Measurements from ENCODE around the gene SELENOM.
"Not testable (repeated sequence)": the region's sequence is repeated elsewhere in the genome, so short reads cannot be mapped to it uniquely, and the experiment has no call there.

Gene SELENOM

DNA sequence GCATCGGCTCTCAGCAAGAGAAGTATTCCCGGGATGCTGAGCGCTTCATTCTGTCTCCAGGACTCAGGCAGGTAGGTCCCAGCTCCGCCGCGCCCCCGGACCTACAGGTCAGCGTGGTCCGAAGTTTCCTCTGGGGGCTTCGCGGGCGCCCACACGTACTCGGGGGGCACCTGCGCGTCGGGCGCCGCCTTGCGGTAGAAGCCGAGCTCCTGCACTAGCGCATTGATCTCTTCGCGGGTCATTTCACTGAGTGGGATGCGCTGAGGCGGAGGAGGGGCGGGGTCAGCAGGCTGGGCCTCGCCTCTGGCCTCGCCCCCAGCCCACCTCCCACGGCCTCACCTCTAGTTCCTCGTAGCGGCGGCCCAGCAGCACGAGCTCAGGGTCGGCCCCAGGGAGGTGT lies 2.5 kb downstream of the SELENOM start:
- no peak for DNase-seq

DNA sequence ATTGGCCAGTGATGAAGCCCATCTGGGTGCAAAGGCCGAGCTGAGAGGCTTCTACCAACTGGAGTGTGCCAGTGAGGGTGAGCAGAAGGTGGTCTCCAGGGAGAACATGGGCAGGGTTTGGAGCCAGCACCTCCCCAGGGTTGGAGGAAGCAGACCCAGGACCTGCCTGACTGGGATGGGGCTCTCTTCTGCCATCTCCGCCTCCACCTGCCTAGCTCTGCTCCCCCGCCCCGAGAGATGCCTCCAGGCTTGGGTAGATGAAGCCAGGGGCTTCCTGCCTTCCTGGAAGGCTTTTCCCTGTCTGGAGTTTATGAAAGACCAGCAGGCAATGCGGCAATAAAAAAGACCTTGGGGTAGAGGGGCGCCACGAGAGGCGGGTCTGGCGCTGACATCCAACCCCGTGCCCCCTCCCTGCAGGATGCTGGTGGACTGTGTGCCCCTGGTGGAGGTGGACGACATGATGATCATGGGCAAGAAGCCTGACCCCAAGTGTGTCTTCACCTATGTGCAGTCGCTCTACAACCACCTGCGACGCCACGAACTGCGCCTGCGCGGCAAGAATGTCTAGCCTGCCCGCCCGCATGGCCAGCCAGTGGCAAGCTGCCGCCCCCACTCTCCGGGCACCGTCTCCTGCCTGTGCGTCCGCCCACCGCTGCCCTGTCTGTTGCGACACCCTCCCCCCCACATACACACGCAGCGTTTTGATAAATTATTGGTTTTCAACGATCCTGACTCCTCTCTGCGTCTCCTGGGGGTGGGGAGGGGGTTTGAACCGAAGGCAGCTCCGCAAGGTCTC lies 3.3 kb downstream of the SELENOM start:
- no peak for DNase-seq

DNA sequence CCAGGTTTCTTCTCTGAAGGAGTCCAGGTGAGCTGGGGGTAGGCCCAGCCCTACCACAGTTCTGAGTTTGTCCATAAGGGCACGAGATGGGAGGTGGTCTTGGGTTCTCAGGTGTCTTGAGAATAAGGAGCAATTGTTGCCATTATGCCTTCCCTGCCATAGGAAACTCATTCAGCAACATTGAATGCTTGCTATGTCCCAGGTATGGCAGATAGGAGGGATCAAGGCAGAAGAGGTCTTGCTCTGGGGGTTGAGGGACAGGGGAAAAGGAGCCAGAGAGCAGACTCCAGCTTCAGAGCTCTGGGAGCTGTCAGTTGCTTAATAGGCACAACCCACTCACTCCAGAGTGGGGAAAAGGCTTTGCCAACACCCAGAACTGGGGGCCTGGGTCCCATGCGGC lies 4.3 kb downstream of the SELENOM start:
- DNase-seq: no peak

DNA sequence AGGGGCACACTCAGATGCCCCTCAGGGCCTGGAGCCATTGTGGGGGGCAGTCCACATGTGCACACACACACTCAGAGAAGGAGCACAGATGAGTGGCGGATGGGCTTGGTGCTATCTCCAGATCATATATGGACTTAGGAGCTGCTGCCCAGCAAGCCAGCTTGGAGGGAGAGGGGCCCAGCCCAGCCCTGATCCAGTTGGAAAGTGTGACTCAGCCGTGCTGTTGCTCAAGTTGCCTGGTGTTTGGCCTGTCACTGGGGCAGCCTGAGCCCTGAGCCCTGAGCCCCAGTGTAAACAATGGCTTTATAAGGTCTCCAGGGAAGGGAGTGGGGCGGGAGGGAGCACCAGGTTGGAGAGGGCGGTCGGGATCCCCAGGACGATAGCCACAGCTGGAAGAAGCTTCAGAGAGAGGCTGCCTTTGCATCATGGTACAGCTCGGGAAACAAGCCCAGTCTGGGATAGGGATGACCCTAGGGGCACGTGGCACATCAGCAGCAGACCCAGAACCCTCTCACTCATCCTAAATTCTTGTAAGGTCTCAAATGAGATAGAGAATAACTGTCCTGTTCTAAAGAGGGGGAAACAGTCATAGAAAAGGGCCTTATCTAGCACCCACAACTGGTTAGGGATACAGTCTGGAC lies 4.8 kb downstream of the SELENOM start:
- no peak for DNase-seq

DNA sequence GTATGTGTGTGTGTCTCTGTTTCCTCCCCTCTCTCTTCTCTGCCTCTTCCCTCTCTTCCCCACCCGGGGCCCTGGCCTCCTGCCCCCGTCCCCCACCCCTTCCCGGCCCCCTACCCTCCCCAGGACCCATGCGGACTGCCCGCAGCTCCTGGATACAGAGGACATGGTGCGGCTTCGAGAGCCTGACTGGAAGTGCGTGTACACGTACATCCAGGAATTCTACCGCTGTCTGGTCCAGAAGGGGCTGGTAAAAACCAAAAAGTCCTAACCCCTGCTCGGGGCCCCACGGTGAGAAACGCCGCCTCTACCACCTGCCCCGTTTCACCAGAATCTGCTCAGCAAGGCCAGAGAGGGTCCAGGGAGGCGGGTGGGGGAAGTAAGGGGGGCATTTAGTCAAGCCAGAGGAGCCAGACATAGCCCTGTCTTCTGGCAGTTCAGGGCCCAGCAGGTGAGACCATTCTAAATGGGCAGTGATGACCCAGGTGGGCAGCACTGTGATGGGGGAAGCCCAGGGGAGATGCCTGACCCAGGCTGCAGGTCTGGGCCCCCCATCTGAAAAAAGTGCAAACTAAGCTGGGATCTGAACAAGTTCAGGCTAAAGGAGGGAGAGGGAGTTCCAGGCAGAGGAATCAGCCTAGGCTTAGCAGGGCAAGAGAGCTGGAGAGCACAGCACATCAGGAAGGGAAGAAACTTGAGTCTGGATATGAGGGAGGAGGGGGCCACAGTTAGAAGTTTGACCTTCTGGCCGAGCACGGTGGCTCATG lies 6.4 kb downstream of the SELENOM start:
- DNase-seq: no peak

DNA sequence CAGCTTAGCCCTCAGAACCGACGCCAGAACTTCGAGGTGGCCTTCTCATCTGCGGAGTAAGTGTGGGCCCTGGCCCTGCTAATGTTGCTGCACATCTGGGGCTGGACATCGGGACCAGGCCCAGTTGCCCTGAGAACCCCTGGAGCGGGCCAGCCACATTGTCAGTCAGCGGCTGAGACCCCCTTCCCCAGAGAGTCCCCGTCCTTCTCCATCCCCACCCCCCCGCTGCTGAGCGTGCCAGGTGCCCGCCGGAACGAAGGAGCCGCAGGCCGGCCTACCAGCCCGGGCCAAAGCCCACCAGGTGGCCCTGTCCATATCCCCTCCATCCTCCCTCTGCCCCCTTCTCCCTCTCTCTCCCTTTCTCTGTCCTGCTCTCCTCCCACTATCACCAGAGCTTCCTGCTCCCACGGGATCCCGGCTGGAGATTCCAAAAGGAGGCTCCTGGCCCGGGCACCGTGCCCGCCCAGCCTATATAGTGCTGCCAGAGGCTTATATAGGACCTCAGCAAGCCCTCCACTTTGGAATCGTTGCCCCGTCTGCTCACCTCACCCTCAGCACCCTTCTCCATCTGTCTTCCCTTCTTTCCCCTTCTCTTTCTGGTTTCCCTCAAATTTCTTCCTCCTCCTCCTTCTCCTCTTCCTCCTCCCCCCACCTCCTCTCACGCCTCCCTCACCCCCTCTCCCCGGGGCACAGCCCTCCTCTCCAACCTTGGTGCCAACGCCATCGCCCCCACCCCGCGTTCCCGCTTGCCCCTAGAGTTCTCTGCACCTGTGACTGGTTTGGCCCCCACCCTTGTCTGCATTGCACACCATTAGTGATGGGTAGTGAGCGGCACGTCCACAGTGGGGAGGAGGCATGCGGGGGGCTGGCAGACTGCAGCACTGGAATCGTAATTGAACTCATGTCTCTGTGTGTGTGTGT lies 7.3 kb downstream of the SELENOM start:
- no peak for DNase-seq

DNA sequence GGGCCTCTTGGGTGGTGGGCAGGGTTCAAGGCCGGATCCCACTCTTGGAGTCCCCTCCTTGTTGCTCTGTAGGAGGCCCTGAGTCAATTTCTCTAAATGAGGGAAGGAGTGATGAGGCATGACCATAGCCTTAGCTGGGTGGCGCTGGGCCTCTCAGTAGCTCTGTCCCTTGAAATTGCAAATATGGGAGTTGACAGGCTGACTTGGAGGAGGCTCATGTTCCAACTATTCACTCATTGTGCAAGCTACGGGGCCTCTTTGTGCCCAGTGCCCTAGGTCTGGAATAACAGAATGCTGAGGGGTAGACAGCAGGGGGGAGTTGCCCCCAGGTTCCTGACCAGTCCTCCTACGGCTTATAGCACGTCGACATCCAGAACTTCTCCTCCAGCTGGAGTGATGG lies 8.0 kb downstream of the SELENOM start:
- no peak for DNase-seq

DNA sequence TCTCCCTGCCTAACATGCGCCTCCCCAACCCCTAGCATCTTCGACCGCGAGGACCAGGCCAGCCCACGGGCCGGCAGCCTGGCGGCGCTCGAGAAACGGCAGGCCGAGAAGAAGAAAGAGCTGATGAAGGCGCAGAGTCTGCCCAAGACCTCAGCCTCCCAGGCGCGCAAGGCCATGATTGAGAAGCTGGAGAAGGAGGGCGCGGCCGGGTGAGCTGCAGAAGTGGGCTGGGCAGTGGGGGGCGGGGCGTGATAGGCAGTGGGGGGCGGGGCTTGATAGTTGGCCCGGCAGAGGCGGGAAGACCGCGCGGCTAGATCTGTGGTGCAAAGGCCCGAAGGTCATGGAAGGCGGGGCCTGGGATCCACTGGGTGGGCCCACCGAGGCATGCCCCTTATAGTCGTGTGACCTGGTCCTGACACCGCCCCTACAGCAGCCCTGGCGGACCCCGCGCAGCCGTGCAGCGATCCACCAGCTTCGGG lies 8.7 kb downstream of the SELENOM start:
- no peak for DNase-seq

DNA sequence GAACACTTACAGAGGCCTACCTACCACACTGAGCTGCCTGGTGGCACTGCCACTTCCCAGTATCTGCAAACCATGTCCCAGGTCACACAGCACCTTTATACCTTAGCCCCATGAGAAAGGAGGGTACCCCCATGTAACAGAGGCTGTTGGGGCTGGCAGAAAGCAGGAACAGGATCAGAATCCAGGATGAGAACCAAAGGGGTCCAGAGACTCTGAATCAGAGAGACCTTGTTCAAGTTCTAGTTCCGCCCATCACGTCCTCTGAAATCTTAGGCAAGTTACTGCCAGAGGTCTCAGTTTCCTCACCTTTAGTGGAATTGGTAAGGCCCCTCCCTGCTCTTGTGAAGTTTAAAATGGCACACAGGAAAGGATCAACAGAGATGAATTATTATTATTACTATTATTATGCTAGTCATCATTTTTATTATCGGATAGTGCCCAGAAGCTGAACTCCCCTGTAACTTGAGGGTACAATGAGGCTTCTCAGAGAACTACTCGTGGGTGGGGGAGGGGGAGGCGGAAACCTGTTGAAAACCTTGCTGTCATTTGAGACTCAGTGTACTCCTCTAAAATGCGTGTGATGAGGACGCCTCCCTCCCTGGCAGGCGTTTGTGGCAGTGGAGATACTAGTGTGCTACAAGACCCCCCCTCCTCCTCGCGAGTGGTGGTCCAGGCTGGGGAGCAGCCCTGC lies 9.3 kb downstream of the SELENOM start:
- DNase-seq: no peak

DNA sequence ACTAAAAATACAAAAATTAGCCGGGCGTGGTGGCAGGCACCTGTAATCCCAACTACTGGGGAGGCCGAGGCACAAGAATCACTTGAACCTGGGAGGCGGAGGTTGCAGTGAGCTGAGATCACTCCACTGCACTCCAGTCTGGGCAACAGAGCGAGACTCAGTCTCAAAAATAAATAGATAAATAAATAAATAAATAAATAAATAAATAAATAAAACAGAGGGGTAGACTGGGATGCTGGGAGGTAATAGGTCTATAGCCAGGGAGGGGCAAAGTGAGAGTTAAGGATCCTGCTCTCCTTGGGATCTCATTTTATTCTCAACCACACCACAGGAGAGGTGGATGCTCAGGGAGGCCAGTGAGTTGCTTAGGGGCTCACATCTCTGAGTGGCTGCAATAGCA lies 9.8 kb downstream of the SELENOM start:
- not testable (repeated sequence) for DNase-seq

DNA sequence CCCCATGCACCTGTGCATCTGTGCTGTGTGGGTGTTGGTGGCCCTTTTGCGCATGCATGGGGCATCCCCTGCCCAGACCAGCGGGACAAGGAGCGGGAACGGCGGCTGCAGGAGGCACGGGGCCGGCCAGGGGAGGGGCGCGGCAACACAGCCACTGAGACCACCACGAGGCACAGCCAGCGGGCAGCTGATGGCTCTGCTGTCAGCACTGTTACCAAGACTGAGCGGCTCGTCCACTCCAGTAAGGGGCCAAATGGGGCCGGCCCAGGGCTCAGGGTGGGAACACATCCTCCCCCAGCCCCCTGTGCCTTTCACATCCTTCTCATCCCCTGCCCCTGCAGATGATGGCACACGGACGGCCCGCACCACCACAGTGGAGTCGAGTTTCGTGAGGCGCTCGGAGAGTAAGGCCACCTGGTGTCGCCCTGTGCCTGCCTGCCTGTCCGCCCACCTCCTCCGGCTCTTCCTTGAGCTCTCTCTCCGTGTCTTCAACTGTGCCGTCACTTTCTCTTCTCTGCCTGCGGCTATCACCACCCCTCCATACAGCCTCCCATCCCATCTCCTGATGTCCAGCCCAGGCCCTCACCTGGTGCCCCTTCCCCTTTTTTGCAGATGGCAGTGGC lies 10.6 kb downstream of the SELENOM start:
- no peak for DNase-seq

DNA sequence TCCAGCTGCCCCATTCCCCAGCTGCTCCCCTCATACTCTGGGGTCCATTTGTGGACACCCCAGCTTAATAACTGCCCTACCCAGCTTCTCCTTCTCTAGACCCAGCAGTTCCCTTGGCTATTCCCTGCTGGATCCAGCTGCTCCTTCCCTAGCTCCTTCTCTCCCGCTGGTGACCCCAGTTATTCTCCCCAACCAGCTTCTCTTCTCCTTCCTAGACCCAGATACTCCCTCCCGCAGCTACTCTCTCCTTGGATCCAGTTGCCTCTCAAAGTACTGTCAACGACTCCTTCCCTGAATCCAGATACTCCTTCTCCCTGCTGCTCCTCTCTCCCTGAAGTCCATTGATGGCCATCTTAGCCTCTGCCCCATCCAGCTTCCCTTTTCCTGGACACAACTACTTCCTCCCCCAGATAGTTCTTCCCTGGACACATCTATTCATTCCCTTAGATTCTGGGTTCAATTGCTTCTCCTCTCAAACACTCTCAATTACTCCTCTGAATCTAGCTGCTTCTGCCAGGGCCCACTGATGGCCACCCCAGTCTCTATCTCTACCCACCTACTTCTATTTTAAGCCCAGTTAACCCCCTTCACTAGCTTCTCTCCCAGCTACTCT lies 11.6 kb downstream of the SELENOM start:
- no peak for DNase-seq

DNA sequence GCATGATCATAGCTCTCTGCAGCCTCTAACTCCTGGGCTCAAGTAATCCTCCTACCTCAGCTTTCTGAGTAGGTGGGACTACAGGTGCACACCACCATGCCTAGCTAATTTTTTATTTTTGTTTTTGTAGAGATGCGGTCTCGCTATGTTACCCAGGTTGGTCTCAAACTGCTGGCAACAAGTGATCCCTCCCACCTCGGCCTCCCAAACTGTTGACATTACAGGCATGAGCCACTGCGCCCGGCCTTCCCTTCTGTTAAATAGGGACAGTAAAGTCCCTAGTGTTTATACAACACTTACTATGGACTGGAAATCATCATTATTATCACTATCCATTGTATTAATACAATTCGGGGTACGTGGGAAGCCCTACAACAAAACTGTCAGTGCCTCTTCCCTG lies 12.6 kb downstream of the SELENOM start:
- DNase-seq: no peak

DNA sequence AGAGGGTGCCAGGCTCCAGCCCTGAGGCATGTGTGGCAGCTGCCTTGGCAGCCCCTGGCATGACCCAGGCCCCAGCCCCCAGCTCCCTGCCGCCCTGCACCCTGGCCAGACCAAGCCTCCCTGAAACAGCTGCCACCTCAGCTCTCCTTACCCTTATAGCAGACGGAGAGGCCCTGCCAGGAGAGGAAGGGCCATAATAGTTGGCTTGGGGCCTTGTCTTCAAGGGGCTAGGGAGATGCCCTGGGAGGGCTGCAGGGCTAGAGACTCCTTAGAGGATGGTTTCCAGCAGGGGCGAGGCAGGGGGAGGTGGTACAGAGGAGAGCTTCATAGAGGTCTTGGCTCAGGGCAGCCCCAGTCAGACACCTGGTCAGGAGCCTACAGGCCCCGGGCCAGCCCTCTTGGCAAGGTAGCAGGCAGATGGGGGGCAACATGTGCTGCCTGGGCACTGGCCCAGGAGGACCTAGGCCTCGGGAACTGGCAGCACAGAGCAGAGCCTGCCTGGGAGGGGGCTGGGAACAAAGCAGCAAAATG lies 13.3 kb downstream of the SELENOM start:
- peak; percentile 11 for DNase-seq

DNA sequence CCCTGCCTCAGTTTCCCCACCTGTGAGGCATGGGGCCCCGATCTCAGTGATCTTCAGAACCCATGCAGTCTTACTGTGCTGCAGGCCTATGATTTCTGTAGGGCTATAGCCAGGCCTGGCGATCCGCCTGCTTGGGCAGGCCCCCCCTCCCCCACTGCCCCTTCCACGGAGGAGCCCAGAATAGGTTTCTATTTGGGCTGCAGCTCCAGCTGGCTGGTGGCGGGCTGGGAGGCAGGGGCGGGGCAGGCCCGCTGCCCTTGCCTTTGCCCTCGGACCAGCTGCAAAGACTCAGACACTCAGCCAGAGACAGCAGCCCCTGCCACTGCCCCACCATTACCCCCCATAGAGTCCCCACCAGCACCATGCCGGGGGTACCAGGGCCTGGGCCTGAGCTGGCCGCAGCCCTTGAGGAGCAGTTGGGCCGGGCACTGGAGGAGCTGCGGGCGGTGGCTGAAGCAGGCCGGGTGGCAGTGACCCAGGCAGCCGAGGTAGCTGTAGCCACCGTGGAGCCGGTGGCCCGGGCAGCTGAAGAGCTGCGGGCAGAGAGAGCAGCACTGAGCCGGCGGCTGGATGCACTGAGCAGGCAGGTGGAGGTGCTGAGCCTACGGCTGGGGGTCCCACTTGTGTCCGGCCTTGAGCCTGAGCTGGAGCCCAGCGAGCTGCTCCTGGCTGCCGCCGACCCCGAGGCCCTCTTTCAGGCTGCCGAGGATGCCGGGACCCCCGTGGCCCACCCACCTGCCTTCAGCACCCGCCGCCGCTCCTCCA lies 14.1 kb downstream of the SELENOM start:
- peak; percentile 44 for DNase-seq

DNA sequence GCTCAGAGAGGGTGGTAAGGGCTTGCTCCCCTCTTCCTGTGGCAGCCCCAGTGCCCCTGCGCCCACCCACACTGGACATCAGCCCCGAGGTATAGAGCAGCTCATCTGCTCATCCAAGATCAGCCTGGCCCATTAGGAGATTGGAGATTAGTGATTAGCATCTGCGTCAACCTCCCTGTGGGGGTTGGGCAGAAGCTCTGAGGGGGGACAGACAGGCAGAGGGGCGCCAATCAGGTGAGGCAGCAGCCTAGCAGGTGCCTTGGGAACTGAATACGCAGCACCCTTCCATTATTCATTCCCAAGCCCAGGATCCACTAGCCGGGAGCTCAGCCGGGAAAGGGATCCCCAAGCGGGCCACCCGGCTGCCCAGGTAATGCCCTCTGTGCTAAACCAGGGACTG lies 15.2 kb downstream of the SELENOM start:
- no peak for DNase-seq

DNA sequence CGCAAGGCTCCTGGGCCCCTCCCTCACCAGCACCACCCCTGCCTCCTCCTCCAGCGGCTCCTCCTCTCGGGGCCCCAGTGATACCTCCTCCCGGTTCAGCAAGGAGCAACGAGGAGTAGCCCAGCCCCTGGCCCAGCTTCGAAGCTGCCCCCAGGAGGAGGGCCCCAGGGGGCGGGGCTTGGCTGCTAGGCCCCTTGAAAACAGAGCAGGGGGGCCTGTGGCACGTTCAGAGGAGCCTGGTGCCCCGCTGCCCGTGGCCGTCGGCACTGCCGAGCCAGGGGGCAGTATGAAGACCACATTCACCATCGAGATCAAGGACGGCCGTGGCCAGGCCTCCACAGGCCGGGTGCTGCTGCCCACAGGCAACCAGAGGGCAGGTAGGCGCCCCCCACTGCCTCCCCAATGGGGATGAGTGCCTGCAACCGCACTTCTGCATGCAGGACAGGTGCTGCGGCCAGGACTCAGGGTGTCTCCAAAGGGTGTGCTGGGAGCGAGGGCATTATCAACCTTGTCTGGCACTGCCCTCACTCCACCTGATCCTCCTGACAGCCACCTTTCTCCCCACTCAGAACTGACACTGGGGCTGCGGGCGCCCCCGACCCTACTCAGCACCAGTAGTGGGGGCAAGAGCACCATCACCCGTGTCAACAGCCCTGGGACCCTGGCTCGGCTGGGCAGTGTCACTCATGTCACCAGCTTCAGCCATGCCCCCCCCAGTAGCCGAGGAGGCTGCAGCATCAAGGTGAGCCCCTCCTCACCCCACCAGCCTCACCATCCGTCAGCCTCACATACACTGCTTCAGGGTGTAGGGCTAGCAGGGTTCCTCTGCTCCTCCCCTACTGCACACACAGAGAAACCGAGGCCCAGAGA lies 16.0 kb downstream of the SELENOM start:
- no peak for DNase-seq

DNA sequence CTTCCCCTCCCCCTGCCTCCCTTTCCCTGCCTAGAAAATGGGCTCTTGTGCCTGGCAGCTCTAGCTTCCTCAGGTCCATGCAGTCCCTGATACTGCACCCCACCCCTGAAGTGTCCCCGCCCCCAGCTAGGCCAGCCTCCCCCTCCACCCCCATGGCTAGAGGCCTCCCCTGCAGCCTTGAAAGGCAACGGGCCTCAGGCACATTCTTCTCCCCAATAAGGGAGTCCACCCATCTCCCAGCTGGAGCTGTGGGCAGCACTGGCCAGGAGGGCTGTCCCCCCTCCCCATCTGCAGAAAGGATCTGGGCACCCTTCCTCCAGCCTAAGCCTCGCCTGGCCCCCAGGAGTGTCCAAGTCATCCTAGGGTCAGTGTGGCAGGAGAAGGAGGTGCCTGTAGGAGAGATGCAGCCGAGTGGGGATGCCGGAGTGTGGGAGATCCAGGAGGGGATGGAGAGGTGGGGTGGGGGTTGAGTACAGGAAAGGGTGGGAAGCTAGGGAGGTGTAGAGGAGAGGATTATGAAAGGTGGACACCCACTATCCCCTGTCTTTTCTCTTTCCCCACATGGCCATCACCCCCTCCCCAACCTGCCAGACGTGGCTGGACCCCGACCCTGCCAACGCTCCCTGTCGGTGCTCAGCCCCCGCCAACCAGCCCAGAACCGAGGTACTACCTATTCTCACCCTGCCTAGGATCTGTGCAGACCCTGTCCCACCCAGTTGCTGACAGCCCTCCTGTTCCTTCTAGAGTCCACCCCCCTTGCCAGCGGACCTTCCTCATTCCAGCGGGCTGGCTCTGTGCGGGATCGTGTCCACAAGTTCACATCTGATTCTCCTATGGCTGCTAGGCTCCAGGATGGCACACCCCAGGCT lies 16.9 kb downstream of the SELENOM start:
- DNase-seq: no peak
